ENCODE measurements around the gene HSD17B1. TPM values are rescaled to one million over a fixed set of nuclear protein-coding genes. Genes with fewer than 3 reads are reported as not detected.

The HSD17B1 gene
- total and polyA plus RNA-seq, 2 of the 4 experiments (the other 2 are of a cell fraction) = 0.72 to 1.4 TPM

- Histone ChIP-seq H4K20me1 (ENCODE audit: insufficient read depth, low read length) (no peaks in the 10 kb centered on the region; the same call in 1 of the 2 replicates), H3K27ac (ENCODE audit: insufficient read depth, low read length) (no peak overlapping the region), H3K4me2 (ENCODE audit: low read depth, low read length) (no peak overlapping the region), H2BK5ac (ENCODE audit: low read depth, low read length, poor library complexity, severe bottlenecking) (no peak overlapping the region), H3K36me3 (ENCODE audit: control insufficient read depth, insufficient read depth, low read length) (peaks cover 29% of the 10 kb centered on the region; the same call in 1 of the 2 replicates), H2BK15ac (ENCODE audit: low read depth, low read length) (no peak overlapping the region), H2BK120ac (ENCODE audit: low read depth, low read length) (no peak overlapping the region), H2AFZ (replicated peaks; ENCODE audit: low read length, poor library complexity) (no peak overlapping the region), H3K4me1 (ENCODE audit: control insufficient read depth, insufficient read depth, low read length) (peaks cover 3% of the 10 kb centered on the region; the same call in 1 of the 2 replicates), H3K56ac (ENCODE audit: extremely low read depth, insufficient read depth, low read length) (no peak overlapping the region), H4K5ac (ENCODE audit: low read depth, low read length) (no peak overlapping the region), H2AK9ac (replicated peaks; ENCODE audit: low read depth, low read length, poor library complexity) (no peak overlapping the region), H3K9me3 (ENCODE audit: control insufficient read depth, insufficient read depth, low read length) (no peaks in the 10 kb centered on the region), H3K9ac (ENCODE audit: low read depth, low read length) (no peak overlapping the region), H3K23ac (ENCODE audit: low read depth, low read length) (no peak overlapping the region), H3K27me3 (ENCODE audit: control insufficient read depth, insufficient read depth, low read length) (no peaks in the 10 kb centered on the region), H3K14ac (replicated peaks; ENCODE audit: low read depth, low read length) (no peak overlapping the region), H3K18ac (ENCODE audit: low read depth, low read length) (no peak overlapping the region), H3K9me1 (ENCODE audit: insufficient read depth, low read length) (peaks cover 4% of the 10 kb centered on the region; the same call in 1 of the 2 replicates), H4K8ac (ENCODE audit: low read depth in 2 of 2, low read length in 2 of 2) (no peak overlapping the region), H2AK5ac (ENCODE audit: low read depth, low read length) (no peak overlapping the region), H4K91ac (ENCODE audit: insufficient read depth, low read depth, low read length) (no peak overlapping the region), H3K4me3 (ENCODE audit: insufficient read depth, low read depth, low read length) (no peak overlapping the region), H3K4ac (ENCODE audit: low read depth, low read length) (no peak overlapping the region), H2BK20ac (ENCODE audit: low read depth, low read length) (no peak overlapping the region), H3K79me1 (ENCODE audit: low read depth in 1 of 2, low read length in 2 of 2) (peaks cover 3 to 27% of the 10 kb centered on the region in 2 experiments)
- DNase-seq = no peak
- TF ChIP-seq BHLHE40 (IDR thresholded peaks at IDR 0.05; ENCODE audit: low read depth, low read length) (no peak), ELK1 (IDR thresholded peaks at IDR 0.05; ENCODE audit: borderline replicate concordance, low read depth, low read length) (no peak), RCOR1 (IDR thresholded peaks at IDR 0.05; ENCODE audit: insufficient replicate concordance, low read length) (no peak), CTCF (conservative IDR thresholded peaks at IDR 0.05; ENCODE audit: low read depth, low read length) (no peak), FOS (IDR thresholded peaks at IDR 0.05; ENCODE audit: low read depth, low read length) (no peak), NFE2L2 (IDR thresholded peaks at IDR 0.05; ENCODE audit: low read depth, low read length) (no peak), RFX5 (IDR thresholded peaks at IDR 0.05; ENCODE audit: low read depth, low read length) (no peak), USF2 (IDR thresholded peaks at IDR 0.05; ENCODE audit: low read depth, low read length) (no peak), CHD1 (IDR thresholded peaks at IDR 0.05; ENCODE audit: low read depth, low read length) (no peak), CEBPB (IDR thresholded peaks at IDR 0.05; ENCODE audit: low read depth, low read length) (no peak), RAD21 (IDR thresholded peaks at IDR 0.05; ENCODE audit: low read length) (no peak), POLR2A (IDR thresholded peaks at IDR 0.05; ENCODE audit: low read depth, low read length) (no peak), MXI1 (IDR thresholded peaks at IDR 0.05; ENCODE audit: borderline replicate concordance, low read depth, low read length) (no peak), SMC3 (IDR thresholded peaks at IDR 0.05; ENCODE audit: low read depth, low read length) (no peak), MAZ (IDR thresholded peaks at IDR 0.05; ENCODE audit: borderline replicate concordance, low read depth, low read length) (no peak)
- 93% methylated on average over 3 of the region's 23 CpGs; no CpG with 5 or more reads in 1 of the 2 experiments for WGBS, 2 experiments (ENCODE audit: extremely low coverage in 2 of 2, insufficient read length in 1 of 2)
- intact Hi-C loops (cut with micrococcal nuclease) (no loop called here), in situ Hi-C loops (cut with MboI; ENCODE audit: low sequenced_read_pairs) (no loop called here), dilution Hi-C loops (cut with HindIII; ENCODE audit: low sequenced_read_pairs, unreplicated experiment) (no loop called here)
- ChIA-PET CTCF (no interaction called here), POLR2A (ENCODE audit: unreplicated experiment) (no interaction called here)
- peak; percentile 7; the same call in 1 of the 2 replicates for ATAC-seq (ENCODE audit: low read depth)
- no TSS peak for BruUV-seq (replicated peaks)
Measured at GRCh38 chr17:42547001-42547461, 5.7 kb upstream of the HSD17B1 start.

Measured in IMR-90 (cell line).